Mesendoderm (in vitro differentiated cells): ENCODE data around the gene EPG5.

ENCODE experiments used
- DNase-seq: peaks from one replicate; pipeline ENCODE4 v3.0.0; 2013
- H2AK5ac ChIP-seq: 2 replicates; pipeline ENCODE4 v1.6.1; 2013; ENCODE audit warnings: low read length, inconsistent platforms
- H2BK120ac ChIP-seq: 2 replicates; pipeline ENCODE4 v1.6.1; 2013; ENCODE audit warnings: low read depth, mild to moderate bottlenecking, low read length, moderate library complexity, mixed read lengths
- H2BK15ac ChIP-seq: replicated peaks from 2 replicates; pipeline ENCODE4 v1.6.1; 2013; ENCODE audit warnings: low read depth, mild to moderate bottlenecking, moderate library complexity
- H2BK5ac ChIP-seq: 2 replicates; pipeline ENCODE4 v1.6.1; 2013; ENCODE audit warnings: low read length, inconsistent platforms
- H3K18ac ChIP-seq: 2 replicates; pipeline ENCODE4 v1.6.1; 2013; ENCODE audit warnings: mild to moderate bottlenecking, low read length, mixed read lengths
- H3K23ac ChIP-seq: one replicate; pipeline ENCODE4 v1.6.1; 2013; ENCODE audit warnings: low read length
- H3K27ac ChIP-seq: 2 replicates; pipeline ENCODE4 v1.5.1; 2013; ENCODE audit warnings: low read depth, mild to moderate bottlenecking, inconsistent platforms, low read length, moderate library complexity
- H3K27me3 ChIP-seq: 2 replicates; pipeline ENCODE4 v1.6.1; 2013; ENCODE audit warnings: low read length, control low read depth, mild to moderate bottlenecking, inconsistent platforms; ENCODE audit not compliant: insufficient read depth, poor library complexity
- H3K36me3 ChIP-seq: 2 replicates; pipeline ENCODE4 v1.6.1; 2013; ENCODE audit warnings: low read length, inconsistent platforms; ENCODE audit not compliant: control insufficient read depth, insufficient read depth
- H3K4ac ChIP-seq: one replicate; pipeline ENCODE4 v1.6.1; 2013; ENCODE audit warnings: low read depth, mild to moderate bottlenecking, low read length, moderate library complexity
- H3K4me1 ChIP-seq: 2 replicates; pipeline ENCODE4 v1.6.1; 2013; ENCODE audit warnings: low read depth, low read length, inconsistent platforms; ENCODE audit not compliant: control insufficient read depth
- H3K4me2 ChIP-seq: 2 replicates; pipeline ENCODE4 v1.6.1; 2013; ENCODE audit warnings: low read length
- H3K4me3 ChIP-seq: 2 replicates; pipeline ENCODE4 v1.5.1; 2013; ENCODE audit warnings: mild to moderate bottlenecking, low read length
- H3K56ac ChIP-seq: one replicate; pipeline ENCODE4 v1.6.1; 2013; ENCODE audit warnings: low read length
- H3K79me1 ChIP-seq: 2 replicates; pipeline ENCODE4 v1.6.1; 2013; ENCODE audit warnings: low read length, inconsistent platforms
- H3K79me2 ChIP-seq: 2 replicates; pipeline ENCODE4 v1.6.1; 2013; ENCODE audit warnings: mild to moderate bottlenecking, low read length; ENCODE audit not compliant: control insufficient read depth, insufficient read depth
- H3K9ac ChIP-seq: 2 replicates; pipeline ENCODE4 v1.6.1; 2013; ENCODE audit warnings: low read length, inconsistent platforms
- H4K5ac ChIP-seq: one replicate; pipeline ENCODE4 v1.6.1; 2013; ENCODE audit warnings: low read length
- H4K8ac ChIP-seq: one replicate; pipeline ENCODE4 v1.6.1; 2013; ENCODE audit warnings: low read depth, mild to moderate bottlenecking, control low read depth, low read length, moderate library complexity
- WGBS: extraction: QIAGEN DNeasy Blood & Tissue Kit; methylation state at CpG from one replicate; pipeline ENCODE4 v1.1.7; 2013; ENCODE audit warnings: low lambda C conversion rate, missing lambda C conversion rate; ENCODE audit not compliant: insufficient coverage; ENCODE audit errors: extremely low coverage; 5-methylcytosine and 5-hydroxymethylcytosine counted together

Gene EPG5

GRCh38 chr18:45844938-45845337 is 122.2 kb downstream of the EPG5 start:
- Histone ChIP-seq H3K56ac (no peak overlapping the region), H3K27me3 (no peaks in the 10 kb centered on the region), H2BK5ac (no peak overlapping the region), H3K18ac (no peak overlapping the region), H3K36me3 (no peaks in the 10 kb centered on the region), H3K4me1 (no peaks in the 10 kb centered on the region), H3K9ac (no peak overlapping the region), H3K79me1 (no peaks in the 10 kb centered on the region), H4K8ac (no peak overlapping the region), H3K27ac (no peak overlapping the region), H3K4ac (no peak overlapping the region), H3K79me2 (no peaks in the 10 kb centered on the region), H3K4me3 (no peak overlapping the region), H2AK5ac (no peak overlapping the region), H3K4me2 (no peak overlapping the region), H3K23ac (no peak overlapping the region), H2BK15ac (no peak overlapping the region), H4K5ac (no peak overlapping the region), H2BK120ac (no peak overlapping the region)
- no CpG with 5 or more reads among the region's 7 CpGs for whole genome bisulfite sequencing
- DNase-seq: no peak

- H3K4me3 ChIP-seq: no peak overlapping the region
- no peak overlapping the region for H4K5ac ChIP-seq
- H3K56ac ChIP-seq: no peak overlapping the region
- H3K27ac ChIP-seq: no peak overlapping the region
- H3K27me3 ChIP-seq: no peaks in the 10 kb centered on the region
- no peak overlapping the region for H3K4ac ChIP-seq
- no peak overlapping the region for H2BK15ac ChIP-seq
- no peak overlapping the region for H4K8ac ChIP-seq
- no peak overlapping the region for H3K18ac ChIP-seq
- no peak for DNase-seq
- no peak overlapping the region for H2BK5ac ChIP-seq
- H3K4me2 ChIP-seq: no peak overlapping the region
- no peaks in the 10 kb centered on the region for H3K4me1 ChIP-seq
- no peak overlapping the region for H2AK5ac ChIP-seq
- no peak overlapping the region for H3K23ac ChIP-seq
- H2BK120ac ChIP-seq: no peak overlapping the region
- WGBS: no CpG with 5 or more reads among the region's 9 CpGs
- no peaks in the 10 kb centered on the region for H3K36me3 ChIP-seq
- no peak overlapping the region for H3K9ac ChIP-seq
- no peaks in the 10 kb centered on the region for H3K79me2 ChIP-seq
- no peaks in the 10 kb centered on the region for H3K79me1 ChIP-seq
These were observed 124.1 kb downstream of the EPG5 start for GRCh38 chr18:45843019-45843418.

GRCh38 chr18:45841765-45842442 is 125.2 kb downstream of the EPG5 start:
- Histone ChIP-seq H2BK15ac (no peak overlapping the region), H3K36me3 (no peaks in the 10 kb centered on the region), H3K9ac (no peak overlapping the region), H3K23ac (no peak overlapping the region), H3K56ac (no peak overlapping the region), H3K79me1 (no peaks in the 10 kb centered on the region), H2AK5ac (no peak overlapping the region), H4K5ac (no peak overlapping the region), H3K79me2 (no peaks in the 10 kb centered on the region), H3K27me3 (no peaks in the 10 kb centered on the region), H3K27ac (no peak overlapping the region), H2BK5ac (no peak overlapping the region), H3K18ac (no peak overlapping the region), H3K4me3 (no peak overlapping the region), H3K4me2 (no peak overlapping the region), H3K4me1 (no peaks in the 10 kb centered on the region), H3K4ac (no peak overlapping the region), H4K8ac (no peak overlapping the region), H2BK120ac (no peak overlapping the region)
- DNase-seq: no peak
- WGBS: no CpG with 5 or more reads among the region's 12 CpGs

DNA sequence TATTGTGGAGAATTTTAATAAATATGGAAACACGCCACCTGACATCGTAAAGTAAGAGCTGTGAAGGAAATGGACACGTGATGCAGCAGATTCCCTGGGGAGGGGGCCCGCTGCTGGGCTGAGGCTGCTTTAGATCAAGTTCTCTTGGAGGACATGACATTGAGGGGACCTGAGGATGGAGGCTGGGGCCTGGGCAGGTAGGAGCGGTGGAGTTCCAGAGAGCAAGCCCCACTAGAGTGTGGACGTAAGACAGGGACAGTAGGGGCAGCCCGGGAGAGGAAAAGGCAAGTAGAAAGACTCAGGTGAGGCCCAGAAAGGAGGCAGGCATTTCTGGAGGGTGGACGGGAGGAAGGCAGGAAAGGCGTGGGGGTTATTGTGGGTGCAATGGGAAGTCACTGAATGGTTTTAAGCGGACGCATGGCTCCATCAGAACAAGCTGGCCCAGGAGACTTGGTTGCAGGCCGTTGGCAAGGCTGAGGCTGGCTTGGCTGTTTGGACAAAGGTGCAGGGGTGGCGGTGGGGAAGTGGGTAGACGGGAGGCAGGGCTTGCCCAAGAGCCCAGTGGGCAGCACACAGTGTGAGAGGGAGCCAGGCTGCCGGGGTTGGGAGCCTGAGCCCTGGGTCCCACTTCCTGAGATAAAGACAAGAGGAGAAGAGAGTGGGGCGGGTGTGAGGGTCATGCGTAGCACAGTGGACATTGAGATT is 125.9 kb downstream of the EPG5 start:
- H4K5ac ChIP-seq: no peak overlapping the region
- H3K79me1 ChIP-seq: no peaks in the 10 kb centered on the region
- H3K4me3 ChIP-seq: no peak overlapping the region
- H2AK5ac ChIP-seq: no peak overlapping the region
- no peaks in the 10 kb centered on the region for H3K27me3 ChIP-seq
- no peaks in the 10 kb centered on the region for H3K79me2 ChIP-seq
- no peak overlapping the region for H2BK15ac ChIP-seq
- H3K18ac ChIP-seq: no peak overlapping the region
- H3K4me2 ChIP-seq: no peak overlapping the region
- no peak overlapping the region for H4K8ac ChIP-seq
- H3K4me1 ChIP-seq: no peaks in the 10 kb centered on the region
- H2BK5ac ChIP-seq: no peak overlapping the region
- no peaks in the 10 kb centered on the region for H3K36me3 ChIP-seq
- no peak overlapping the region for H3K23ac ChIP-seq
- H2BK120ac ChIP-seq: no peak overlapping the region
- H3K56ac ChIP-seq: no peak overlapping the region
- no peak overlapping the region for H3K4ac ChIP-seq
- no CpG with 5 or more reads among the region's 17 CpGs for WGBS
- no peak overlapping the region for H3K9ac ChIP-seq
- DNase-seq: no peak
- H3K27ac ChIP-seq: no peak overlapping the region

DNA sequence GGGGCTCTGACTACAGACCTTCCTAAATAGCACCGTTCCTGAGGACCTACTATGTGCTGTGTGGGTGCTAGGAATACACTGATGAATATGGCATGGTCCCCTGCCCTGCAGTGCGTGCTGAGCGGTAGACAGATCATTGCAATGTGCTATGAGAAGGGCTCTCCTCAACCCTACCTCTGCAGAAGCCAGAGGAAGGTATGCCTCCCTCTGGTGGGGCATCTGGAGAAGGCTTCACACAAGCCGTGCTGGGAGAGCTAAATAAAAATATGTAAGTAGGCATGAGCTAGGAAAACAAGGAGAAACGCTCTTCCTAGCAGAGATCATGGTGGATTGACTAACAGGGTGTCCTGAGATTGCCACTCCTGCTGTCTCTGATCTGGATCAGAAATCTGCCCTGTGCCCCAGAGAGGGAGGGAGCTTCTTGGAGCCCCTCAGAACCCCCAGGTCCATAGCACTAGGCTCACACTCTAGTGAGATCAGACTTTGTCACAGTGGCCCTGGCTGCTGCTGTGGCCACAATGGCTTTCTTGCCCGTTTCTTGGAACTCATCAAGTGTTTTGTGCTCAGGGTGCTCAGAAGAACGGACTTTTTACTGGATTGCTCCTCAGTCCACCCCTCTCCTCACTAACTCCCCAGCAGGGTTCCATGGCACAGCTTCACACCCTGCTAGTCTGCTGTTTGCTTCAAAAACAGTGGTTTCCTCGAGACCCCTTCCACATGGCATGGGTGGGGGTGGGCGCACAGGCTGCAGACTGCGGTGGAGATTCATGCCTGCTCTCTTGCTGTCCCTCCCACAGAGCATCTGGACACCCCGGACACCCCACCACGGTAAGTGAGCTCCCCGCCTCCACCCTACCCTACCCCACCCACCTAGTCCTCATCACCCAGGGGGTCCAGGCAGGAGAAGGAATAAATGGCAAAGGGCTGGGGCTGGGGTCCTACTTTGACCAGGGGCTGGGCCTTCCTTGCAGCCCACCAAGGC is 127.4 kb downstream of the EPG5 start:
- Histone ChIP-seq H2BK15ac (no peak overlapping the region), H3K27me3 (no peaks in the 10 kb centered on the region), H3K79me2 (no peaks in the 10 kb centered on the region), H4K8ac (no peak overlapping the region), H3K4me3 (no peak overlapping the region), H3K18ac (no peak overlapping the region), H4K5ac (no peak overlapping the region), H3K79me1 (no peaks in the 10 kb centered on the region), H3K36me3 (no peaks in the 10 kb centered on the region), H3K4me2 (no peak overlapping the region), H2AK5ac (no peak overlapping the region), H3K4me1 (no peaks in the 10 kb centered on the region), H2BK120ac (no peak overlapping the region), H3K4ac (no peak overlapping the region), H3K9ac (no peak overlapping the region), H3K27ac (no peak overlapping the region), H3K56ac (peak overlapping the region; percentile 47), H2BK5ac (no peak overlapping the region), H3K23ac (no peak overlapping the region)
- peak; percentile 80 for DNase-seq
- no CpG with 5 or more reads among the region's 13 CpGs for WGBS
